Hepatocyte (in vitro differentiated cells): ENCODE results near the gene LINGO3. TPM values are rescaled to one million over a fixed set of nuclear protein-coding genes. Genes with fewer than 3 reads are reported as not detected.

Experiments used
- DNase-seq: peaks from one replicate; pipeline ENCODE4 v3.0.0-alpha.2; 2016; ENCODE audit warnings: low spot score
- H2AFZ ChIP-seq: fragments of 200-600 bp; sonication (generic); 2 replicates; pipeline ENCODE4 v1.6.0; 2016; ENCODE audit warnings: antibody characterized with exemption, mild to moderate bottlenecking
- H3K27ac ChIP-seq: fragments of 200-600 bp; sonication (generic); 2 replicates; pipeline ENCODE4 v1.5.1; 2016; ENCODE audit warnings: mild to moderate bottlenecking
- H3K27me3 ChIP-seq: fragments of 200-600 bp; sonication (generic); 2 replicates; pipeline ENCODE4 v1.6.1; 2016
- H3K36me3 ChIP-seq: fragments of 200-600 bp; sonication (generic); replicated peaks from 2 replicates; pipeline ENCODE4 v1.5.1; 2016; ENCODE audit warnings: low read depth; ENCODE audit not compliant: insufficient read depth
- H3K4me1 ChIP-seq: fragments of 200-600 bp; sonication (generic); 2 replicates; pipeline ENCODE4 v1.5.1; 2016; ENCODE audit warnings: mild to moderate bottlenecking, moderate library complexity; ENCODE audit not compliant: insufficient read depth
- H3K4me2 ChIP-seq: fragments of 200-600 bp; sonication (generic); 2 replicates; pipeline ENCODE4 v1.6.0; 2016
- H3K4me3 ChIP-seq: fragments of 200-600 bp; sonication (generic); 2 replicates; pipeline ENCODE4 v1.5.1; 2016; ENCODE audit warnings: mild to moderate bottlenecking
- H3K79me2 ChIP-seq: fragments of 200-600 bp; sonication (generic); 2 replicates; pipeline ENCODE4 v1.6.0; 2017; ENCODE audit warnings: mild to moderate bottlenecking
- H3K9me2 ChIP-seq: fragments of 200-600 bp; sonication (generic); replicated peaks from 2 replicates; pipeline ENCODE4 v1.6.0; 2017; ENCODE audit warnings: mild to moderate bottlenecking; ENCODE audit not compliant: insufficient read depth
- H3K9me3 ChIP-seq: fragments of 200-600 bp; sonication (generic); 2 replicates; pipeline ENCODE4 v1.5.1; 2016; ENCODE audit warnings: low read depth, mild to moderate bottlenecking
- H4K20me1 ChIP-seq: fragments of 200-600 bp; sonication (generic); 2 replicates; pipeline ENCODE4 v1.6.0; 2016; ENCODE audit warnings: mild to moderate bottlenecking; ENCODE audit not compliant: insufficient read depth, poor library complexity, severe bottlenecking
- EZH2 ChIP-seq: fragments of 200-600 bp; sonication (generic); IDR thresholded peaks from 2 replicates; pipeline ENCODE4 v1.6.1; 2016; ENCODE audit warnings: antibody characterized with exemption, mild to moderate bottlenecking, borderline replicate concordance
- EZH2phosphoT487 ChIP-seq: fragments of 200-600 bp; sonication (generic); IDR thresholded peaks from one replicate; pipeline ENCODE4 v1.6.1; 2018; ENCODE audit warnings: antibody characterized with exemption, mild to moderate bottlenecking, low read depth, moderate library complexity; ENCODE audit not compliant: unreplicated experiment, severe bottlenecking
- WGBS: methylation state at CpG from one replicate; pipeline ENCODE4 v1.1.6; 2016; ENCODE audit warnings: low lambda C conversion rate; ENCODE audit errors: missing lambda C conversion rate; 5-methylcytosine and 5-hydroxymethylcytosine counted together
- polyA plus RNA-seq: library from polyadenylated mRNA; unstranded; fragments of >200 nt; fragmentation: Nextera tagmentation; extraction: Ambion mirVana; gene quantifications from 2 replicates; pipeline ENCODE4 v1.2.1, GENCODE V29; 2016
- total RNA-seq: library from RNA; depleted of rRNA; stranded (reverse); fragments of >200 nt; gene quantifications from 2 replicates; pipeline ENCODE4 v1.2.3, GENCODE V29; 2014
- TF ChIP-seq, protein P1 (sequence below): fragments of 200-600 bp; sonication (generic); IDR thresholded peaks from 2 replicates; pipeline ENCODE4 v1.5.1; 2016; ENCODE audit warnings: antibody characterized with exemption, mild to moderate bottlenecking; ENCODE audit not compliant: poor library complexity

The LINGO3 gene
- total and polyA plus RNA-seq, 2 experiments from 2014 or later = not detected

DNA sequence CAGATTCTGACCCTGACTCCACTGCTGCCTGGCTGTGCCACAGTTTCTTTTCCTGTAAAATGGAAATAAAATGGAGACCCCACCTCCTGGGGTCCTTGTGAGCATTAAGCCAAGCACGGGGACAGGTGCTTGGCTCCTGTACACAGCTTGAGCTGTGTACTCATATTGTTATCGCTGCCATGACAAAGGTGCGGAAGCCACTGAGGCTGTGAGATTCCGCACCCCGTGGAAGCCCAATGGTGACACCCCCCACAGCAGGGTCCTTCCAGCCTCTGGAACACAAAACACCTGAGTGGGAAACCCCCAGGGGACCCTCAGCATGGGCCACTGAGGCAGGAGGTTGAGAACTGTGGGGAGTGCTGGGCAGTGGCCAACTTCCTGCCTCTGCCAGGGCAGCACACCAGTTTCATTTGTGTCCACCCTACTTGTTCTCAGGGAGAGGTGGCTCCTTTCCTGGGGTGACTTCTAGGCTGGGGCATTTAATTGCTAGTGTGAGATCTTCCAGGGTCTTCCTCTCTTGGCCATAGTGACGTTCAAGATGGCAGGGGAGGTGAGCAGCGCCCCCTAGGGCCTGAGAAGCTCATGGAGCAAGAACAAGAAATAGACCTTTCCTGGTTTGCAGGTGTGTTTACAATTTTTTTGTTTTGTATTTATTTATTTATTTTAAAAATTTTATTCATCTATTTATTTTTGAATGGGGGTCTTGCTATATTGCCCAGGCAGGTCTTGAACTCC is 46.3 kb downstream of the LINGO3 start:
- Histone ChIP-seq H3K27me3 (no peaks in the 10 kb centered on the region), H3K79me2 (no peaks in the 10 kb centered on the region), H3K9me2 (no peaks in the 10 kb centered on the region), H3K27ac (no peak overlapping the region), H4K20me1 (no peaks in the 10 kb centered on the region), H3K4me2 (no peak overlapping the region), H3K36me3 (no peaks in the 10 kb centered on the region), H3K9me3 (no peaks in the 10 kb centered on the region), H3K4me3 (no peak overlapping the region), H3K4me1 (no peaks in the 10 kb centered on the region), H2AFZ (no peak overlapping the region)
- no peak for DNase-seq
- TF ChIP-seq EZH2 = no peak
- TF ChIP-seq, protein P1, sequence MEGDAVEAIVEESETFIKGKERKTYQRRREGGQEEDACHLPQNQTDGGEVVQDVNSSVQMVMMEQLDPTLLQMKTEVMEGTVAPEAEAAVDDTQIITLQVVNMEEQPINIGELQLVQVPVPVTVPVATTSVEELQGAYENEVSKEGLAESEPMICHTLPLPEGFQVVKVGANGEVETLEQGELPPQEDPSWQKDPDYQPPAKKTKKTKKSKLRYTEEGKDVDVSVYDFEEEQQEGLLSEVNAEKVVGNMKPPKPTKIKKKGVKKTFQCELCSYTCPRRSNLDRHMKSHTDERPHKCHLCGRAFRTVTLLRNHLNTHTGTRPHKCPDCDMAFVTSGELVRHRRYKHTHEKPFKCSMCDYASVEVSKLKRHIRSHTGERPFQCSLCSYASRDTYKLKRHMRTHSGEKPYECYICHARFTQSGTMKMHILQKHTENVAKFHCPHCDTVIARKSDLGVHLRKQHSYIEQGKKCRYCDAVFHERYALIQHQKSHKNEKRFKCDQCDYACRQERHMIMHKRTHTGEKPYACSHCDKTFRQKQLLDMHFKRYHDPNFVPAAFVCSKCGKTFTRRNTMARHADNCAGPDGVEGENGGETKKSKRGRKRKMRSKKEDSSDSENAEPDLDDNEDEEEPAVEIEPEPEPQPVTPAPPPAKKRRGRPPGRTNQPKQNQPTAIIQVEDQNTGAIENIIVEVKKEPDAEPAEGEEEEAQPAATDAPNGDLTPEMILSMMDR = peak; percentile 42
- WGBS = 74% methylated on average over 7 of the region's 7 CpGs

GRCh38 chr19:2260341-2260805 is 47.6 kb downstream of the LINGO3 start:
- H3K79me2 ChIP-seq = no peaks in the 10 kb centered on the region
- no peaks in the 10 kb centered on the region for H3K4me1 ChIP-seq
- H3K9me2 ChIP-seq = no peaks in the 10 kb centered on the region
- no peak for DNase-seq
- no peaks in the 10 kb centered on the region for H4K20me1 ChIP-seq
- H3K4me2 ChIP-seq = no peak overlapping the region
- WGBS = 86% methylated on average over 11 of the region's 11 CpGs
- H3K9me3 ChIP-seq = no peaks in the 10 kb centered on the region
- TF ChIP-seq, protein P1 = no peak
- TF ChIP-seq EZH2phosphoT487 (no peak), EZH2 (no peak)
- H3K27ac ChIP-seq = no peak overlapping the region
- no peak overlapping the region for H2AFZ ChIP-seq
- H3K4me3 ChIP-seq = no peak overlapping the region
- H3K36me3 ChIP-seq = no peaks in the 10 kb centered on the region
- no peaks in the 10 kb centered on the region for H3K27me3 ChIP-seq

DNA sequence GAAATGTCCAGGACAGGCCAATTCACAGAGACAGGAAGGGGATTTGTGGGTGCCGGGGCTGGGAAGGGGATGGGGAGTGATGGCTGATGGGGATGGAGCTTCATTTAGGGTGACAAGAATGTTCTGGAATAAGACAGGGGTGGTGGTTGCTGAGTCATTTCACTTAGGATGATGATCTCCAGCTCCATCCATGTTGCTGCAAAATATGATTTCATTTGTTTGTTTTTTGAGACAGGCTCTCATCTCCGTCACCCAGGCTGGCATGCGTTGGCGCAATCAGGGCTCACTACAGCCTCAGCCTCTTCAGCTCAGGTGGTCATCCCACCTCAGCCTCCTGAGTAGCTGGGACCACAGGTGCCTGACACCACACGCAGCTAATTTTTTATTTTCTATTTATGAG is 48.6 kb downstream of the LINGO3 start:
- Histone ChIP-seq H3K4me1 (no peaks in the 10 kb centered on the region), H3K79me2 (no peaks in the 10 kb centered on the region), H4K20me1 (no peaks in the 10 kb centered on the region), H2AFZ (no peak overlapping the region), H3K27me3 (no peaks in the 10 kb centered on the region), H3K4me2 (no peak overlapping the region), H3K9me3 (no peaks in the 10 kb centered on the region), H3K36me3 (no peaks in the 10 kb centered on the region), H3K27ac (no peak overlapping the region), H3K4me3 (no peak overlapping the region), H3K9me2 (no peaks in the 10 kb centered on the region)
- 93% methylated on average over 5 of the region's 5 CpGs for WGBS
- no peak for DNase-seq
- TF ChIP-seq EZH2phosphoT487 (no peak), EZH2 (no peak)
- TF ChIP-seq, protein P1 = no peak

Other genes starting within 250 kb of the LINGO3 start
- 13.5 and 15.7 TPM in 2 replicates for gene MOB3A, start 211.8 kb downstream of the LINGO3 start, total RNA-seq
- gene MOB3A, start 211.8 kb downstream of the LINGO3 start, polyA plus RNA-seq = 25.1 and 27.7 TPM in 2 replicates
- gene IZUMO4, start 211.2 kb downstream of the LINGO3 start, total RNA-seq = 0.44 and 1.4 TPM in 2 replicates
- gene IZUMO4, start 211.2 kb downstream of the LINGO3 start, polyA plus RNA-seq = 2.8 and 4.0 TPM in 2 replicates
- gene AP3D1, start 156.6 kb downstream of the LINGO3 start, total RNA-seq = 92.2 and 102 TPM in 2 replicates
- 108 and 109 TPM in 2 replicates for gene AP3D1, start 156.6 kb downstream of the LINGO3 start, polyA plus RNA-seq
- gene DOT1L, start 144.2 kb downstream of the LINGO3 start, total RNA-seq = 6.9 and 9.5 TPM in 2 replicates
- 9.1 and 10.7 TPM in 2 replicates for gene DOT1L, start 144.2 kb downstream of the LINGO3 start, polyA plus RNA-seq
- gene PLEKHJ1, start 71.8 kb downstream of the LINGO3 start, total RNA-seq = 142 and 165 TPM in 2 replicates
- gene PLEKHJ1, start 71.8 kb downstream of the LINGO3 start, polyA plus RNA-seq = 190 and 207 TPM in 2 replicates
- gene SF3A2, start 71.3 kb downstream of the LINGO3 start, total RNA-seq = 17.9 and 21.2 TPM in 2 replicates
- 75.3 and 81.1 TPM in 2 replicates for gene SF3A2, start 71.3 kb downstream of the LINGO3 start, polyA plus RNA-seq
- gene AMH, start 58.8 kb downstream of the LINGO3 start, total RNA-seq = 3.9 and 8.2 TPM in 2 replicates
- 20.9 and 22.3 TPM in 2 replicates for gene AMH, start 58.8 kb downstream of the LINGO3 start, polyA plus RNA-seq
- 0.30 TPM in 1 of 2 replicates, not detected in the other for gene JSRP1, start 51.7 kb downstream of the LINGO3 start, total RNA-seq
- 0.91 and 0.93 TPM in 2 replicates for gene JSRP1, start 51.7 kb downstream of the LINGO3 start, polyA plus RNA-seq
- not detected in 2 replicates for gene PEAK3, start 26.0 kb downstream of the LINGO3 start, total RNA-seq
- gene PEAK3, start 26.0 kb downstream of the LINGO3 start, polyA plus RNA-seq = 0.15 and 0.57 TPM in 2 replicates
- 162 and 190 TPM in 2 replicates for gene LSM7, start 20.4 kb upstream of the LINGO3 start, total RNA-seq
- 150 and 151 TPM in 2 replicates for gene LSM7, start 20.4 kb upstream of the LINGO3 start, polyA plus RNA-seq
- gene SPPL2B, start 20.5 kb upstream of the LINGO3 start, total RNA-seq = 27.4 and 40.9 TPM in 2 replicates
- 87.7 and 135 TPM in 2 replicates for gene SPPL2B, start 20.5 kb upstream of the LINGO3 start, polyA plus RNA-seq
- gene TMPRSS9, start 52.1 kb upstream of the LINGO3 start, total RNA-seq = 0.23 TPM in 1 of 2 replicates, not detected in the other
- not detected in 2 replicates for gene TMPRSS9, start 52.1 kb upstream of the LINGO3 start, polyA plus RNA-seq
- gene TIMM13, start 119.4 kb upstream of the LINGO3 start, total RNA-seq = 38.3 and 47.4 TPM in 2 replicates
- gene TIMM13, start 119.4 kb upstream of the LINGO3 start, polyA plus RNA-seq = 188 and 213 TPM in 2 replicates
- gene LMNB2, start 148.8 kb upstream of the LINGO3 start, total RNA-seq = 44.7 and 48.4 TPM in 2 replicates
- 28.9 and 42.0 TPM in 2 replicates for gene LMNB2, start 148.8 kb upstream of the LINGO3 start, polyA plus RNA-seq
- 126 and 129 TPM in 2 replicates for gene GADD45B, start 168.0 kb upstream of the LINGO3 start, total RNA-seq
- 229 and 299 TPM in 2 replicates for gene GADD45B, start 168.0 kb upstream of the LINGO3 start, polyA plus RNA-seq